HuH-7.5 (cell line): Measurements from ENCODE around the gene GPC5.
"Not testable (repeated sequence)": the region's sequence is repeated elsewhere in the genome, so short reads cannot be mapped to it uniquely, and the experiment has no call there.

Source experiments
- DNase-seq: peaks from one replicate; pipeline ENCODE4 v3.0.0; 2011; ENCODE audit warnings: low spot score

The GPC5 gene

GRCh38 chr13:91657283-91657682 is 258.9 kb downstream of the GPC5 start:
- no peak for DNase-seq

GRCh38 chr13:91659256-91660075 is 261.0 kb downstream of the GPC5 start:
- no peak for DNase-seq

- DNase-seq: no peak
Observed at GRCh38 chr13:91660076-91660415, 261.6 kb downstream of the GPC5 start.

GRCh38 chr13:91661692-91662490 is 263.5 kb downstream of the GPC5 start:
- DNase-seq: no peak

GRCh38 chr13:91664039-91664438 is 265.6 kb downstream of the GPC5 start:
- DNase-seq: no peak

- no peak for DNase-seq
Observed at GRCh38 chr13:91667486-91667885, 269.1 kb downstream of the GPC5 start.

GRCh38 chr13:91668866-91669495 is 270.6 kb downstream of the GPC5 start:
- no peak for DNase-seq

GRCh38 chr13:91674347-91674746 is 275.9 kb downstream of the GPC5 start:
- not testable (repeated sequence) for DNase-seq

- DNase-seq: no peak
Observed at GRCh38 chr13:91684746-91685145, 286.3 kb downstream of the GPC5 start.

GRCh38 chr13:91690944-91691343 is 292.5 kb downstream of the GPC5 start:
- no peak for DNase-seq

- DNase-seq: no peak
Observed at GRCh38 chr13:91693466-91693865, 295.0 kb downstream of the GPC5 start.

GRCh38 chr13:91698308-91698707 is 299.9 kb downstream of the GPC5 start:
- no peak for DNase-seq

- no peak for DNase-seq
Observed at GRCh38 chr13:91698767-91699166, 300.3 kb downstream of the GPC5 start.

GRCh38 chr13:91699863-91700262 is 301.4 kb downstream of the GPC5 start:
- no peak for DNase-seq

GRCh38 chr13:91701975-91702374 is 303.6 kb downstream of the GPC5 start:
- DNase-seq: no peak

GRCh38 chr13:91702411-91702810 is 304.0 kb downstream of the GPC5 start:
- no peak for DNase-seq

- DNase-seq: no peak
Observed at GRCh38 chr13:91704398-91704797, 306.0 kb downstream of the GPC5 start.

GRCh38 chr13:91708558-91708957 is 310.1 kb downstream of the GPC5 start:
- DNase-seq: no peak

GRCh38 chr13:91709180-91709579 is 310.8 kb downstream of the GPC5 start:
- no peak for DNase-seq

GRCh38 chr13:91710733-91711132 is 312.3 kb downstream of the GPC5 start:
- DNase-seq: no peak

- DNase-seq: no peak
Observed at GRCh38 chr13:91714855-91715254, 316.4 kb downstream of the GPC5 start.

GRCh38 chr13:91716436-91717065 is 318.1 kb downstream of the GPC5 start:
- DNase-seq: no peak
